Hepatocyte (in vitro differentiated cells): ENCODE measurements around the gene ENDOU. TPM values are rescaled to one million over a fixed set of nuclear protein-coding genes. Genes with fewer than 3 reads are reported as not detected.

Experiments used
- DNase-seq: peaks from one replicate; pipeline ENCODE4 v3.0.0-alpha.2; 2016; ENCODE audit warnings: low spot score
- H2AFZ ChIP-seq: fragments of 200-600 bp; sonication (generic); 2 replicates; pipeline ENCODE4 v1.6.0; 2016; ENCODE audit warnings: antibody characterized with exemption, mild to moderate bottlenecking
- H3K27ac ChIP-seq: fragments of 200-600 bp; sonication (generic); 2 replicates; pipeline ENCODE4 v1.5.1; 2016; ENCODE audit warnings: mild to moderate bottlenecking
- H3K27me3 ChIP-seq: fragments of 200-600 bp; sonication (generic); 2 replicates; pipeline ENCODE4 v1.6.1; 2016
- H3K36me3 ChIP-seq: fragments of 200-600 bp; sonication (generic); replicated peaks from 2 replicates; pipeline ENCODE4 v1.5.1; 2016; ENCODE audit warnings: low read depth; ENCODE audit not compliant: insufficient read depth
- H3K4me1 ChIP-seq: fragments of 200-600 bp; sonication (generic); 2 replicates; pipeline ENCODE4 v1.5.1; 2016; ENCODE audit warnings: mild to moderate bottlenecking, moderate library complexity; ENCODE audit not compliant: insufficient read depth
- H3K4me2 ChIP-seq: fragments of 200-600 bp; sonication (generic); 2 replicates; pipeline ENCODE4 v1.6.0; 2016
- H3K4me3 ChIP-seq: fragments of 200-600 bp; sonication (generic); 2 replicates; pipeline ENCODE4 v1.5.1; 2016; ENCODE audit warnings: mild to moderate bottlenecking
- H3K79me2 ChIP-seq: fragments of 200-600 bp; sonication (generic); 2 replicates; pipeline ENCODE4 v1.6.0; 2017; ENCODE audit warnings: mild to moderate bottlenecking
- H3K9me2 ChIP-seq: fragments of 200-600 bp; sonication (generic); replicated peaks from 2 replicates; pipeline ENCODE4 v1.6.0; 2017; ENCODE audit warnings: mild to moderate bottlenecking; ENCODE audit not compliant: insufficient read depth
- H3K9me3 ChIP-seq: fragments of 200-600 bp; sonication (generic); 2 replicates; pipeline ENCODE4 v1.5.1; 2016; ENCODE audit warnings: low read depth, mild to moderate bottlenecking
- H4K20me1 ChIP-seq: fragments of 200-600 bp; sonication (generic); 2 replicates; pipeline ENCODE4 v1.6.0; 2016; ENCODE audit warnings: mild to moderate bottlenecking; ENCODE audit not compliant: insufficient read depth, poor library complexity, severe bottlenecking
- CTCF ChIP-seq: fragments of 200-600 bp; sonication (generic); IDR thresholded peaks from 2 replicates; pipeline ENCODE4 v1.5.1; 2016; ENCODE audit warnings: antibody characterized with exemption, mild to moderate bottlenecking; ENCODE audit not compliant: poor library complexity
- EZH2 ChIP-seq: fragments of 200-600 bp; sonication (generic); IDR thresholded peaks from 2 replicates; pipeline ENCODE4 v1.6.1; 2016; ENCODE audit warnings: antibody characterized with exemption, mild to moderate bottlenecking, borderline replicate concordance
- EZH2phosphoT487 ChIP-seq: fragments of 200-600 bp; sonication (generic); IDR thresholded peaks from one replicate; pipeline ENCODE4 v1.6.1; 2018; ENCODE audit warnings: antibody characterized with exemption, mild to moderate bottlenecking, low read depth, moderate library complexity; ENCODE audit not compliant: unreplicated experiment, severe bottlenecking
- WGBS: methylation state at CpG from one replicate; pipeline ENCODE4 v1.1.6; 2016; ENCODE audit warnings: low lambda C conversion rate; ENCODE audit errors: missing lambda C conversion rate; 5-methylcytosine and 5-hydroxymethylcytosine counted together
- polyA plus RNA-seq: library from polyadenylated mRNA; unstranded; fragments of >200 nt; fragmentation: Nextera tagmentation; extraction: Ambion mirVana; gene quantifications from 2 replicates; pipeline ENCODE4 v1.2.1, GENCODE V29; 2016
- total RNA-seq: library from RNA; depleted of rRNA; stranded (reverse); fragments of >200 nt; gene quantifications from 2 replicates; pipeline ENCODE4 v1.2.3, GENCODE V29; 2014

ENDOU gene
- total and polyA plus RNA-seq, 2 experiments from 2014 or later: 0.30 TPM; not detected in 1

GRCh38 chr12:47721431-47721973, 3.8 kb downstream of the ENDOU start:
- Histone ChIP-seq H3K27ac (no peak overlapping the region), H2AFZ (no peak overlapping the region), H3K79me2 (no peaks in the 10 kb centered on the region), H4K20me1 (no peaks in the 10 kb centered on the region), H3K4me2 (no peak overlapping the region), H3K9me3 (no peaks in the 10 kb centered on the region), H3K9me2 (no peaks in the 10 kb centered on the region), H3K4me1 (peaks cover 10% of the 10 kb centered on the region), H3K4me3 (no peak overlapping the region), H3K36me3 (no peaks in the 10 kb centered on the region), H3K27me3 (no peaks in the 10 kb centered on the region)
- WGBS: 92% methylated on average over 9 of the region's 9 CpGs
- no peak for DNase-seq
- TF ChIP-seq EZH2 (no peak), EZH2phosphoT487 (no peak), CTCF (no peak)

GRCh38 chr12:47718531-47718930, 6.8 kb downstream of the ENDOU start:
- Histone ChIP-seq H4K20me1 (no peaks in the 10 kb centered on the region), H3K9me2 (no peaks in the 10 kb centered on the region), H3K4me1 (peaks cover 10% of the 10 kb centered on the region), H3K4me3 (no peak overlapping the region), H3K79me2 (no peaks in the 10 kb centered on the region), H2AFZ (no peak overlapping the region), H3K27me3 (no peaks in the 10 kb centered on the region), H3K36me3 (no peaks in the 10 kb centered on the region), H3K9me3 (no peaks in the 10 kb centered on the region), H3K27ac (peak overlapping the region; percentile 30), H3K4me2 (no peak overlapping the region)
- 72% methylated on average over 1 of the region's 1 CpG for WGBS
- TF ChIP-seq EZH2phosphoT487 (no peak), CTCF (no peak), EZH2 (no peak)
- DNase-seq: no peak

DNA sequence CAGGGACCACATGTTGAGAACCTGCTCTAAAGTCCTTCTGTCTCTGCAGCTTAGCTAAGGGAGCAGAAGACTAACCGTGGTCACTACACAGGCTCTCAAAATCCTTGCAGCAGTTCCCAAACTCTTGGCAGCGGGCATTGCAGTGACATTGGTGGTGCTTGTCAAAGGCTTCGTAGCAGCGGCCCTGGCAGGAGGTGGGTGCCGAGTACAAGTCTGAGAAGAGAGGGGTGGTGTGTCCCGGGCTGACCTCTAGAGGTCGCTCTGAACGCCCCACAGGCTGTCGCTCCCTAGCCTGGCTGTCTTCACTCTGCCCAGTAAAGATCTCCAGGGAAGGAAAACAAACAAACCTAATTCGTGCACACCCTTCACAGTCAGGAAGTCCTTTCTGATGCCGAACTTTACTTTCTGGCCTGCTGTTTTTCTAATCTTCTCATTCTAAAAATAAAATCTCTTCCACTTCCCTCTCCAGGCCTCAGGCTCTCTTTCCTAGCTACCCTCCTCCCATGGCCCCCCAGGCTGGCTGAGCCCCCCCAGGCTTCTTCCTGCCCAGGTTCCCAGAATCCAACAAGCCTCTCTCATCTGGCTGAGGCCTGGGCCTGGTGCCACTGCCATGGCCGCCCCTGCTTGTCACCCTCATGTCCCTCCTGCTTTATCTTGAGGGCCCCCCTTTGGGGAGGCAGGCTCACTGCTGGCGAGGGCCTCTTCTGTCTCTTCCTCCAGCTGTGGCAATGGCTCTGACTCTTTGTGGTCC, 7.7 kb downstream of the ENDOU start:
- Histone ChIP-seq H3K9me2 (no peaks in the 10 kb centered on the region), H3K9me3 (no peaks in the 10 kb centered on the region), H3K4me1 (peaks cover 10% of the 10 kb centered on the region), H4K20me1 (no peaks in the 10 kb centered on the region), H3K79me2 (no peaks in the 10 kb centered on the region), H3K27ac (peak overlapping the region; percentile 87), H3K4me3 (no peak overlapping the region), H2AFZ (peak overlapping the region; percentile 80), H3K4me2 (peak overlapping the region; percentile 59), H3K36me3 (no peaks in the 10 kb centered on the region), H3K27me3 (no peaks in the 10 kb centered on the region)
- WGBS: 21% methylated on average over 12 of the region's 13 CpGs
- DNase-seq: peak; percentile 90
- TF ChIP-seq EZH2 (no peak), CTCF (peak; percentile 82)
